ENCODE data around the gene SPTBN1. TPM values are rescaled to one million over a fixed set of nuclear protein-coding genes. Genes with fewer than 3 reads are reported as not detected.
A peak's percentile ranks its signal among the peaks of the same experiment; 100 is the strongest.

Gene SPTBN1
- total and polyA plus RNA-seq, 2 of the 13 experiments (the other 11 are each of a cell fraction or from before 2014, with no cell fraction given): 123 to 299 TPM

DNA sequence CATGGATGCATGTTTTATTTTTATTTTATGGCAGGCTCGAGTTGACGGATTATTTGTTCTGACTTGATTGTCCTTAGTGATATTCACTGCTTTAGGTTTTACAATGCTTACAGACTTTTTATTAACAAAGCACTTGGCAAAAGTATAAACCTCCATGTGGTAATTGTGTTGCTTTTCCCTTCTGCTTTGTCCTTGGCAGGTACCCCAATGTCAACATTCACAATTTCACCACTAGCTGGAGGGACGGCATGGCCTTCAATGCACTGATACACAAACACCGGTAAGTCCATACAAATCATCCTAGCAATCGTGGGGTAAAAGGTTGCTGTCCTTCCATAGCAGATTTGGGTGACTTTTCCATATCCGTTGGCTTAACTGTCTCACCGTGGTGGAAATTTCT lies 161.3 kb downstream of the SPTBN1 start (continued):
- TF ChIP-seq SUZ12 (IDR thresholded peaks at IDR 0.05; ENCODE audit: low read depth, low read length) (no peak), NFIC (IDR thresholded peaks at IDR 0.05; ENCODE audit: low read length) (no peak), ZNF441 (CRISPR knock-in tag; IDR thresholded peaks at IDR 0.05; ENCODE audit: borderline replicate concordance) (no peak), POLR2A (IDR thresholded peaks at IDR 0.05; ENCODE audit: insufficient read depth in 1 of 2, low read depth in 2 of 2, low read length in 2 of 2) (no peak), ZNF598 (CRISPR knock-in tag; IDR thresholded peaks at IDR 0.05; ENCODE audit: borderline replicate concordance) (no peak), ZNF10 (CRISPR knock-in tag; IDR thresholded peaks at IDR 0.05; ENCODE audit: borderline replicate concordance, low read depth) (no peak), ATF7-NPFF (CRISPR knock-in tag; IDR thresholded peaks at IDR 0.05; ENCODE audit: low read depth) (no peak), ZNF101 (CRISPR knock-in tag; IDR thresholded peaks at IDR 0.05; ENCODE audit: borderline replicate concordance, low read depth) (no peak), AGO2 (optimal IDR thresholded peaks at IDR 0.05; ENCODE audit: low read depth, low read length) (no peak), ZKSCAN8 (CRISPR knock-in tag; IDR thresholded peaks at IDR 0.05; ENCODE audit: borderline replicate concordance) (0 out of 2 replicates have a peak, but pooled peaks have one; percentile 26), ZNF296 (CRISPR knock-in tag; conservative IDR thresholded peaks at IDR 0.05) (no peak), ZNF616 (CRISPR knock-in tag; IDR thresholded peaks at IDR 0.05; ENCODE audit: low read depth) (no peak), IRF2 (CRISPR knock-in tag; IDR thresholded peaks at IDR 0.05) (no peak), ZNF713 (CRISPR knock-in tag; IDR thresholded peaks at IDR 0.05) (no peak), ZNF839 (CRISPR knock-in tag; IDR thresholded peaks at IDR 0.05; ENCODE audit: borderline replicate concordance) (no peak), HNRNPLL (IDR thresholded peaks at IDR 0.05; ENCODE audit: low read depth, low read length, poor library complexity, severe bottlenecking) (no peak), TBL1XR1 (IDR thresholded peaks at IDR 0.05; ENCODE audit: borderline replicate concordance, low read length, partially characterized antibody) (no peak), YEATS4 (CRISPR knock-in tag; IDR thresholded peaks at IDR 0.05; ENCODE audit: borderline replicate concordance) (no peak), JARID2 (CRISPR knock-in tag; IDR thresholded peaks at IDR 0.05; ENCODE audit: insufficient replicate concordance) (no peak)
- TF ChIP-seq, protein P1, sequence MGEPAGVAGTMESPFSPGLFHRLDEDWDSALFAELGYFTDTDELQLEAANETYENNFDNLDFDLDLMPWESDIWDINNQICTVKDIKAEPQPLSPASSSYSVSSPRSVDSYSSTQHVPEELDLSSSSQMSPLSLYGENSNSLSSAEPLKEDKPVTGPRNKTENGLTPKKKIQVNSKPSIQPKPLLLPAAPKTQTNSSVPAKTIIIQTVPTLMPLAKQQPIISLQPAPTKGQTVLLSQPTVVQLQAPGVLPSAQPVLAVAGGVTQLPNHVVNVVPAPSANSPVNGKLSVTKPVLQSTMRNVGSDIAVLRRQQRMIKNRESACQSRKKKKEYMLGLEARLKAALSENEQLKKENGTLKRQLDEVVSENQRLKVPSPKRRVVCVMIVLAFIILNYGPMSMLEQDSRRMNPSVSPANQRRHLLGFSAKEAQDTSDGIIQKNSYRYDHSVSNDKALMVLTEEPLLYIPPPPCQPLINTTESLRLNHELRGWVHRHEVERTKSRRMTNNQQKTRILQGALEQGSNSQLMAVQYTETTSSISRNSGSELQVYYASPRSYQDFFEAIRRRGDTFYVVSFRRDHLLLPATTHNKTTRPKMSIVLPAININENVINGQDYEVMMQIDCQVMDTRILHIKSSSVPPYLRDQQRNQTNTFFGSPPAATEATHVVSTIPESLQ (CRISPR knock-in tag; conservative IDR thresholded peaks at IDR 0.05): no peak
- TF ChIP-seq, protein P2, sequence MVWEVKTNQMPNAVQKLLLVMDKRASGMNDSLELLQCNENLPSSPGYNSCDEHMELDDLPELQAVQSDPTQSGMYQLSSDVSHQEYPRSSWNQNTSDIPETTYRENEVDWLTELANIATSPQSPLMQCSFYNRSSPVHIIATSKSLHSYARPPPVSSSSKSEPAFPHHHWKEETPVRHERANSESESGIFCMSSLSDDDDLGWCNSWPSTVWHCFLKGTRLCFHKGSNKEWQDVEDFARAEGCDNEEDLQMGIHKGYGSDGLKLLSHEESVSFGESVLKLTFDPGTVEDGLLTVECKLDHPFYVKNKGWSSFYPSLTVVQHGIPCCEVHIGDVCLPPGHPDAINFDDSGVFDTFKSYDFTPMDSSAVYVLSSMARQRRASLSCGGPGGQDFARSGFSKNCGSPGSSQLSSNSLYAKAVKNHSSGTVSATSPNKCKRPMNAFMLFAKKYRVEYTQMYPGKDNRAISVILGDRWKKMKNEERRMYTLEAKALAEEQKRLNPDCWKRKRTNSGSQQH (CRISPR knock-in tag; IDR thresholded peaks at IDR 0.05; ENCODE audit: low read depth): no peak
- TF ChIP-seq, protein P3, sequence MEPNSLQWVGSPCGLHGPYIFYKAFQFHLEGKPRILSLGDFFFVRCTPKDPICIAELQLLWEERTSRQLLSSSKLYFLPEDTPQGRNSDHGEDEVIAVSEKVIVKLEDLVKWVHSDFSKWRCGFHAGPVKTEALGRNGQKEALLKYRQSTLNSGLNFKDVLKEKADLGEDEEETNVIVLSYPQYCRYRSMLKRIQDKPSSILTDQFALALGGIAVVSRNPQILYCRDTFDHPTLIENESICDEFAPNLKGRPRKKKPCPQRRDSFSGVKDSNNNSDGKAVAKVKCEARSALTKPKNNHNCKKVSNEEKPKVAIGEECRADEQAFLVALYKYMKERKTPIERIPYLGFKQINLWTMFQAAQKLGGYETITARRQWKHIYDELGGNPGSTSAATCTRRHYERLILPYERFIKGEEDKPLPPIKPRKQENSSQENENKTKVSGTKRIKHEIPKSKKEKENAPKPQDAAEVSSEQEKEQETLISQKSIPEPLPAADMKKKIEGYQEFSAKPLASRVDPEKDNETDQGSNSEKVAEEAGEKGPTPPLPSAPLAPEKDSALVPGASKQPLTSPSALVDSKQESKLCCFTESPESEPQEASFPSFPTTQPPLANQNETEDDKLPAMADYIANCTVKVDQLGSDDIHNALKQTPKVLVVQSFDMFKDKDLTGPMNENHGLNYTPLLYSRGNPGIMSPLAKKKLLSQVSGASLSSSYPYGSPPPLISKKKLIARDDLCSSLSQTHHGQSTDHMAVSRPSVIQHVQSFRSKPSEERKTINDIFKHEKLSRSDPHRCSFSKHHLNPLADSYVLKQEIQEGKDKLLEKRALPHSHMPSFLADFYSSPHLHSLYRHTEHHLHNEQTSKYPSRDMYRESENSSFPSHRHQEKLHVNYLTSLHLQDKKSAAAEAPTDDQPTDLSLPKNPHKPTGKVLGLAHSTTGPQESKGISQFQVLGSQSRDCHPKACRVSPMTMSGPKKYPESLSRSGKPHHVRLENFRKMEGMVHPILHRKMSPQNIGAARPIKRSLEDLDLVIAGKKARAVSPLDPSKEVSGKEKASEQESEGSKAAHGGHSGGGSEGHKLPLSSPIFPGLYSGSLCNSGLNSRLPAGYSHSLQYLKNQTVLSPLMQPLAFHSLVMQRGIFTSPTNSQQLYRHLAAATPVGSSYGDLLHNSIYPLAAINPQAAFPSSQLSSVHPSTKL (CRISPR knock-in tag; IDR thresholded peaks at IDR 0.05): peak; percentile 75
- TF ChIP-seq, protein P4, sequence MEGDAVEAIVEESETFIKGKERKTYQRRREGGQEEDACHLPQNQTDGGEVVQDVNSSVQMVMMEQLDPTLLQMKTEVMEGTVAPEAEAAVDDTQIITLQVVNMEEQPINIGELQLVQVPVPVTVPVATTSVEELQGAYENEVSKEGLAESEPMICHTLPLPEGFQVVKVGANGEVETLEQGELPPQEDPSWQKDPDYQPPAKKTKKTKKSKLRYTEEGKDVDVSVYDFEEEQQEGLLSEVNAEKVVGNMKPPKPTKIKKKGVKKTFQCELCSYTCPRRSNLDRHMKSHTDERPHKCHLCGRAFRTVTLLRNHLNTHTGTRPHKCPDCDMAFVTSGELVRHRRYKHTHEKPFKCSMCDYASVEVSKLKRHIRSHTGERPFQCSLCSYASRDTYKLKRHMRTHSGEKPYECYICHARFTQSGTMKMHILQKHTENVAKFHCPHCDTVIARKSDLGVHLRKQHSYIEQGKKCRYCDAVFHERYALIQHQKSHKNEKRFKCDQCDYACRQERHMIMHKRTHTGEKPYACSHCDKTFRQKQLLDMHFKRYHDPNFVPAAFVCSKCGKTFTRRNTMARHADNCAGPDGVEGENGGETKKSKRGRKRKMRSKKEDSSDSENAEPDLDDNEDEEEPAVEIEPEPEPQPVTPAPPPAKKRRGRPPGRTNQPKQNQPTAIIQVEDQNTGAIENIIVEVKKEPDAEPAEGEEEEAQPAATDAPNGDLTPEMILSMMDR (CRISPR knock-in tag; IDR thresholded peaks at IDR 0.05): no peak
